Measurements from ENCODE around the gene GALNT2. TPM values are rescaled to one million over a fixed set of nuclear protein-coding genes. Genes with fewer than 3 reads are reported as not detected.

Gene GALNT2
- total RNA-seq, 1 donor from 2014 or later: 66.3 TPM

DNA sequence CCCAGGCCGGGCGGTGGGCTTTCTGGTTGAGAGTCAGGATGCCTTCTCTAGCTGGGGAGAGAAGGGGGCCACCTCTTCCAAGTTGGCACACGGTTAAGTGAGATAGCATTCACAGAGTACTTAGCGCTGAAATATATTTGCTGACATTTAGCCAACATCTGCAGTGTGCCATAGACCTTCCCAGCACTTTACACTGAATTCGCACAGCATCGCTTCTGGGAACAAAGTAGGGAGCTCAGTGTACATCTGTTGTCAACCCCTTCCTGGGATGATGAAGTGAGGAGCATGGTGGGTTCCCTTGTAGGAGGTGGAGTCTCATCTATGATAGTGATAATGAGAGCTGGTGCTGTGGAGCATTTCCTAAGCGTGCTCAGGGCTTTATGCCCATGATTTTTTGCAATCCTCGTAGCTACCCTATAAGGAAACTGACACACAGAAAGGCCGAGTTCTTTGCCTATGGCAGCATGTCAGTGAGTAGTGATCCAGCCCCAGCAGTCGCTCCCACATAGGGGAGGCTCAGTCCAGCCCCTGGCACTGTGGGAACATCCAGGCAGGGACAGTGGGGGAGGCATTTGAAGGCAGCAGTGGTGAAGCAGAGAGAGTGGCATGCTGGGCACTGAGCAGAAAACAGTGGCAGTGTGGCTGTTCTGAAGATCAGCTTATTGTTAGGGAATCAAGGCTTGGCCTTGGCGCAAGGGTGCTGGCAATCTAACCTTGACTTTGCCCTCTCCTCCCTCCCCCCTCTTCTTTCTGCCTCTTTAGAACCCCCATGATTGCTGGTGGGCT lies 182.8 kb downstream of the GALNT2 start:
- Mint-ChIP-seq H3K27me3 (no peaks in the 10 kb centered on the region), H3K9me3 (no peaks in the 10 kb centered on the region), H3K36me3 (peaks cover 35% of the 10 kb centered on the region), H3K27ac (no peak overlapping the region), H3K4me1 (ENCODE audit: unreplicated experiment) (no peaks in the 10 kb centered on the region), H3K4me3 (no peak overlapping the region)
- DNase-seq (ENCODE audit: extremely low spot score, unreplicated experiment): no peak
- TF ChIP-seq, protein P1, sequence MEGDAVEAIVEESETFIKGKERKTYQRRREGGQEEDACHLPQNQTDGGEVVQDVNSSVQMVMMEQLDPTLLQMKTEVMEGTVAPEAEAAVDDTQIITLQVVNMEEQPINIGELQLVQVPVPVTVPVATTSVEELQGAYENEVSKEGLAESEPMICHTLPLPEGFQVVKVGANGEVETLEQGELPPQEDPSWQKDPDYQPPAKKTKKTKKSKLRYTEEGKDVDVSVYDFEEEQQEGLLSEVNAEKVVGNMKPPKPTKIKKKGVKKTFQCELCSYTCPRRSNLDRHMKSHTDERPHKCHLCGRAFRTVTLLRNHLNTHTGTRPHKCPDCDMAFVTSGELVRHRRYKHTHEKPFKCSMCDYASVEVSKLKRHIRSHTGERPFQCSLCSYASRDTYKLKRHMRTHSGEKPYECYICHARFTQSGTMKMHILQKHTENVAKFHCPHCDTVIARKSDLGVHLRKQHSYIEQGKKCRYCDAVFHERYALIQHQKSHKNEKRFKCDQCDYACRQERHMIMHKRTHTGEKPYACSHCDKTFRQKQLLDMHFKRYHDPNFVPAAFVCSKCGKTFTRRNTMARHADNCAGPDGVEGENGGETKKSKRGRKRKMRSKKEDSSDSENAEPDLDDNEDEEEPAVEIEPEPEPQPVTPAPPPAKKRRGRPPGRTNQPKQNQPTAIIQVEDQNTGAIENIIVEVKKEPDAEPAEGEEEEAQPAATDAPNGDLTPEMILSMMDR (conservative IDR thresholded peaks at IDR 0.05): no peak

DNA sequence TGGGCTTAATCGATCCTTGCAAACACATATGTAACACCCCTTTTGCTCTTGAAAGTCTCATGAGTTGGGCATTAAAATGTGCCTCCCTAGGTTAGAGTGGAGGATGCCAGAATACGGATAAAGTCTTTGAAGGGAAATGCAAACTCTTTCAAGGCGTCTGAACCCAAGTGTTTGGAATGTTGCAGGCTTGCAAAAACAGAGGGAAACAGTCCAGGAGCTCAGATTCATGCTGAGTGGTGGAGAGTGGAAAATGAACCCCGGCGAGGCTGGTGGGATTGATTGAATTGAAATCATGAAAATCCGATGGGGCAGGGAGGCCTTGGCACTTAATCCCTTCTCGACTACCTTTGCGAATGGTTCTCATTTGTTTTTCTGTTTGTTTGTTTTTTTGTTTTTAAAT lies 183.6 kb downstream of the GALNT2 start:
- Mint-ChIP-seq H3K36me3 (peaks cover 38% of the 10 kb centered on the region), H3K4me3 (no peak overlapping the region), H3K9me3 (no peaks in the 10 kb centered on the region), H3K27ac (no peak overlapping the region), H3K4me1 (ENCODE audit: unreplicated experiment) (no peaks in the 10 kb centered on the region), H3K27me3 (no peaks in the 10 kb centered on the region)
- TF ChIP-seq, protein P1 (conservative IDR thresholded peaks at IDR 0.05): no peak
- DNase-seq (ENCODE audit: extremely low spot score, unreplicated experiment): no peak

DNA sequence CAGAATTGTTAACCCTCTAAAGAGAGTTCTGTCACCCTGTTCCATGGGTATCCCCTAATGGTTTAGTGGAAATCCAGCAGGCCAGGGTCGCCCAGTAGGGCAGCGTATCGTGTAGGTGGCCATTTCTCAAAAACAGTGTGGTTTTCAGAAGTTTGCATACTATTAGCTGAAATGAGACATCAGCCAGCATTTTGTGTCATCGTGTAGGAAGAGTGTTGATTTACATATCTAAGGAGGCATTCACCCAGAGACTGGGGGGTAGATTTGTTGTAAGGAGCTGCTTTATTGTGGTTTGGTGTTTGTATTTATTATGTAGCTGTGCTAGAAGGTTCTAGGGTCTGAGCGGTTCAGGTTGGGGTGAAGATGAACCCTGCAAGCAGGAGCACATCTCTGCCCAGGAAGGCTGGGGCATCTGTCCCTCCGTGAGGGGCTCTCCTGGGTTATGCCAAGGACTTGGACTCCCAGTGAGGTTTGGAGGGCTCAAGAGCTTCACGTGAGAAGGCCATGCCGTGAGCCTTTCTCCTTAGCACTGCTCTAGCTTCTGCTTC lies 184.7 kb downstream of the GALNT2 start:
- H3K4me3 Mint-ChIP-seq: no peak overlapping the region
- no peaks in the 10 kb centered on the region for H3K4me1 Mint-ChIP-seq (ENCODE audit: unreplicated experiment)
- H3K27me3 Mint-ChIP-seq: no peaks in the 10 kb centered on the region
- DNase-seq (ENCODE audit: extremely low spot score, unreplicated experiment): no peak
- H3K9me3 Mint-ChIP-seq: no peaks in the 10 kb centered on the region
- TF ChIP-seq, protein P1 (conservative IDR thresholded peaks at IDR 0.05): no peak
- H3K27ac Mint-ChIP-seq: no peak overlapping the region
- peaks cover 35% of the 10 kb centered on the region for H3K36me3 Mint-ChIP-seq

DNA sequence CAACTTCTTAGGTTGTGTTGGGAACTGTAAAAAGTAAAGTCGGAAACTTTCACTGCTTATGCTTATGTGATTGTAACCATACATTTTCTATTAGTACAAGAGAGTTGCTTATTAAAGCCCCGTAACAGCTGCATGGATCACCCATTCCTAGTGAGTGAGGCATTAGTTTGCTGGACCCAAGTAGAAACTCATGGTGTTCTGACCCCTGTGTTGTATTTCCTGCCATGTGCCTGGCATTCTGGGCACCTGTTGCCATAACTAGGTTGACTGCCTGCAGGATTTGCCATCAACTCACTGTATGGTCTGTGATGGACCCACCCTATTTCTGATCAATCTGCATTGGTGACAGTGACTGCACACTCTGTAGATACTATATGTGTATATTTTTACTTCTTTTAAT lies 186.1 kb downstream of the GALNT2 start:
- no peaks in the 10 kb centered on the region for H3K27me3 Mint-ChIP-seq
- H3K36me3 Mint-ChIP-seq: peaks cover 41% of the 10 kb centered on the region
- TF ChIP-seq, protein P1 (conservative IDR thresholded peaks at IDR 0.05): no peak
- no peaks in the 10 kb centered on the region for H3K4me1 Mint-ChIP-seq (ENCODE audit: unreplicated experiment)
- no peak overlapping the region for H3K4me3 Mint-ChIP-seq
- no peak overlapping the region for H3K27ac Mint-ChIP-seq
- no peak for DNase-seq (ENCODE audit: extremely low spot score, unreplicated experiment)
- H3K9me3 Mint-ChIP-seq: peaks cover 4% of the 10 kb centered on the region

DNA sequence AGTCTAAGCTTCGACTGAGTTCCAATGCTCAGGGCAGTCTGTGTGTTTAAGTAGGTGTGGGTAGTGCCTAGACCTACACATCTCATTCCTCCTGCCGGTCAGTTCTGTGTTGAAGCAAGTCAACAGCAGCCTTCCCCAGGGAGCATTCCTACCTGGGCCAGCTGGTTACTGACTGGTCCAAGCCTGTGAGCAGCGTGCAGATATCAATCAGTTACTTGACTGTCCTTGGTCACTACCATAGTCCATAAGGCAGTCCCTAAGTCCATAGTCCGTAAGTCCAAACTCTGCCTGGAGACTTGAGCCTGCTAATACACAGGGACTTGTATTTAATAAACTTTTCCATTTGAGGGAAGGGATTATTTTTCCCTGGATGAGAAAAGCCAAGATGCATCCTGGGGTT lies 187.2 kb downstream of the GALNT2 start:
- Mint-ChIP-seq H3K27me3 (no peaks in the 10 kb centered on the region), H3K9me3 (peaks cover 6% of the 10 kb centered on the region), H3K27ac (no peak overlapping the region), H3K36me3 (peaks cover 46% of the 10 kb centered on the region), H3K4me1 (ENCODE audit: unreplicated experiment) (peaks cover 1% of the 10 kb centered on the region), H3K4me3 (no peak overlapping the region)
- TF ChIP-seq, protein P1 (conservative IDR thresholded peaks at IDR 0.05): no peak
- DNase-seq (ENCODE audit: extremely low spot score, unreplicated experiment): no peak

Measured in type B pancreatic cell (in vitro differentiated cells).